ENCODE data around the gene KL. TPM values are rescaled to one million over a fixed set of nuclear protein-coding genes. Genes with fewer than 3 reads are reported as not detected.

Gene KL
- total RNA-seq, 1 experiment from 2014 or later, result not detected

- Histone ChIP-seq H3K79me2 (ENCODE audit: insufficient read depth, low read length) (no peaks in the 10 kb centered on the region), H3K4me3 (replicated peaks in 1 of 2; ENCODE audit: low read depth in 1 of 2, low read length in 2 of 2) (no peak overlapping the region), H3K27ac (ENCODE audit: low read depth, low read length) (no peak overlapping the region), H2AFZ (ENCODE audit: low read depth, low read length, poor library complexity, severe bottlenecking) (no peak overlapping the region), H3K9me3 (ENCODE audit: control insufficient read depth in 1 of 2, insufficient read depth in 1 of 2, low read depth in 1 of 2, low read length in 2 of 2) (no peaks in the 10 kb centered on the region), H3K4me1 (ENCODE audit: control insufficient read depth in 1 of 2, insufficient read depth in 2 of 2, low read length in 2 of 2) (no peaks in the 10 kb centered on the region), H3K9me2 (ENCODE audit: insufficient read depth) (no peaks in the 10 kb centered on the region), H3K9ac (ENCODE audit: low read length) (no peak overlapping the region), H3K36me3 (ENCODE audit: control insufficient read depth in 1 of 2, insufficient read depth in 2 of 2, low read length in 2 of 2) (no peaks in the 10 kb centered on the region), H3K4me2 (ENCODE audit: low read length) (no peak overlapping the region), H4K20me1 (ENCODE audit: insufficient read depth) (no peaks in the 10 kb centered on the region), H3K27me3 (ENCODE audit: insufficient read depth, low read length) (no peaks in the 10 kb centered on the region)
- ChIA-PET CTCF (no interaction called here), POLR2A (no interaction called here), RAD21 (ENCODE audit: low non-redundant PET in 1 of 2, low total read pairs in 2 of 2, uncharacterized antibody in 2 of 2, unreplicated experiment in 2 of 2) (no interaction called here)
- no TSS peak for BruUV-seq (replicated peaks)
- no peak for ATAC-seq
- no peak for TF ChIP-seq ZFX (IDR thresholded peaks at IDR 0.05)
- TF ChIP-seq REST (IDR thresholded peaks at IDR 0.05; ENCODE audit: low read depth), result no peak
- no peak for TF ChIP-seq RAD21 (IDR thresholded peaks at IDR 0.05; ENCODE audit: low read depth)
- no peak for TF ChIP-seq EZH2 (IDR thresholded peaks at IDR 0.05)
- TF ChIP-seq CBX3 (IDR thresholded peaks at IDR 0.05; ENCODE audit: low read depth), result no peak
- no peak for TF ChIP-seq CEBPB (IDR thresholded peaks at IDR 0.05; ENCODE audit: low read depth)
- no peak for TF ChIP-seq ZNF274 (IDR thresholded peaks at IDR 0.05; ENCODE audit: low read depth, low read length)
- no peak for TF ChIP-seq SIN3A (IDR thresholded peaks at IDR 0.05; ENCODE audit: low read depth)
- TF ChIP-seq, protein P1, sequence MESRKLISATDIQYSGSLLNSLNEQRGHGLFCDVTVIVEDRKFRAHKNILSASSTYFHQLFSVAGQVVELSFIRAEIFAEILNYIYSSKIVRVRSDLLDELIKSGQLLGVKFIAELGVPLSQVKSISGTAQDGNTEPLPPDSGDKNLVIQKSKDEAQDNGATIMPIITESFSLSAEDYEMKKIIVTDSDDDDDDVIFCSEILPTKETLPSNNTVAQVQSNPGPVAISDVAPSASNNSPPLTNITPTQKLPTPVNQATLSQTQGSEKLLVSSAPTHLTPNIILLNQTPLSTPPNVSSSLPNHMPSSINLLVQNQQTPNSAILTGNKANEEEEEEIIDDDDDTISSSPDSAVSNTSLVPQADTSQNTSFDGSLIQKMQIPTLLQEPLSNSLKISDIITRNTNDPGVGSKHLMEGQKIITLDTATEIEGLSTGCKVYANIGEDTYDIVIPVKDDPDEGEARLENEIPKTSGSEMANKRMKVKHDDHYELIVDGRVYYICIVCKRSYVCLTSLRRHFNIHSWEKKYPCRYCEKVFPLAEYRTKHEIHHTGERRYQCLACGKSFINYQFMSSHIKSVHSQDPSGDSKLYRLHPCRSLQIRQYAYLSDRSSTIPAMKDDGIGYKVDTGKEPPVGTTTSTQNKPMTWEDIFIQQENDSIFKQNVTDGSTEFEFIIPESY (IDR thresholded peaks at IDR 0.05; ENCODE audit: extremely low read depth, insufficient replicate concordance, low read length), result no peak
- TF ChIP-seq EZH2phosphoT487 (IDR thresholded peaks at IDR 0.05; ENCODE audit: borderline replicate concordance), result no peak
- no peak for TF ChIP-seq SP1 (IDR thresholded peaks at IDR 0.05; ENCODE audit: low read depth)
- TF ChIP-seq, protein P2, sequence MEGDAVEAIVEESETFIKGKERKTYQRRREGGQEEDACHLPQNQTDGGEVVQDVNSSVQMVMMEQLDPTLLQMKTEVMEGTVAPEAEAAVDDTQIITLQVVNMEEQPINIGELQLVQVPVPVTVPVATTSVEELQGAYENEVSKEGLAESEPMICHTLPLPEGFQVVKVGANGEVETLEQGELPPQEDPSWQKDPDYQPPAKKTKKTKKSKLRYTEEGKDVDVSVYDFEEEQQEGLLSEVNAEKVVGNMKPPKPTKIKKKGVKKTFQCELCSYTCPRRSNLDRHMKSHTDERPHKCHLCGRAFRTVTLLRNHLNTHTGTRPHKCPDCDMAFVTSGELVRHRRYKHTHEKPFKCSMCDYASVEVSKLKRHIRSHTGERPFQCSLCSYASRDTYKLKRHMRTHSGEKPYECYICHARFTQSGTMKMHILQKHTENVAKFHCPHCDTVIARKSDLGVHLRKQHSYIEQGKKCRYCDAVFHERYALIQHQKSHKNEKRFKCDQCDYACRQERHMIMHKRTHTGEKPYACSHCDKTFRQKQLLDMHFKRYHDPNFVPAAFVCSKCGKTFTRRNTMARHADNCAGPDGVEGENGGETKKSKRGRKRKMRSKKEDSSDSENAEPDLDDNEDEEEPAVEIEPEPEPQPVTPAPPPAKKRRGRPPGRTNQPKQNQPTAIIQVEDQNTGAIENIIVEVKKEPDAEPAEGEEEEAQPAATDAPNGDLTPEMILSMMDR (IDR thresholded peaks at IDR 0.05 in 2 of 3, conservative IDR thresholded peaks at IDR 0.05 in 1 of 3; ENCODE audit: borderline replicate concordance in 1 of 3, insufficient read depth in 1 of 3, low read depth in 2 of 3, low read length in 2 of 3), result no peak
- TF ChIP-seq YY1 (IDR thresholded peaks at IDR 0.05; ENCODE audit: extremely low read depth, insufficient replicate concordance, low read depth, low read length), result no peak
- TF ChIP-seq ELF1 (IDR thresholded peaks at IDR 0.05; ENCODE audit: borderline replicate concordance, low read depth), result no peak
- no peak for TF ChIP-seq FOSL1 (IDR thresholded peaks at IDR 0.05; ENCODE audit: low read depth)
- TF ChIP-seq, protein P3, sequence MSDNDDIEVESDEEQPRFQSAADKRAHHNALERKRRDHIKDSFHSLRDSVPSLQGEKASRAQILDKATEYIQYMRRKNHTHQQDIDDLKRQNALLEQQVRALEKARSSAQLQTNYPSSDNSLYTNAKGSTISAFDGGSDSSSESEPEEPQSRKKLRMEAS (IDR thresholded peaks at IDR 0.05), result no peak
- no peak for TF ChIP-seq TCF7L2 (IDR thresholded peaks at IDR 0.05; ENCODE audit: borderline replicate concordance, extremely low read depth, insufficient read depth, insufficient read length)
- no peak for TF ChIP-seq POLR2AphosphoS5 (IDR thresholded peaks at IDR 0.05; ENCODE audit: low read depth, low read length)
- TF ChIP-seq SRF (IDR thresholded peaks at IDR 0.05; ENCODE audit: low read depth), result no peak
- TF ChIP-seq, protein P4, sequence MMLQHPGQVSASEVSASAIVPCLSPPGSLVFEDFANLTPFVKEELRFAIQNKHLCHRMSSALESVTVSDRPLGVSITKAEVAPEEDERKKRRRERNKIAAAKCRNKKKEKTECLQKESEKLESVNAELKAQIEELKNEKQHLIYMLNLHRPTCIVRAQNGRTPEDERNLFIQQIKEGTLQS (IDR thresholded peaks at IDR 0.05), result no peak
- intact Hi-C loops (cut with micrococcal nuclease), result no loop called here
- no peak for DNase-seq (ENCODE audit: low read depth, low spot score)
These were observed 9.6 kb upstream of the KL start for GRCh38 chr13:33006638-33007037.

Measured in HCT116 (cell line).